GM19397 (cell line): Measurements from ENCODE around the gene BCO1.

Experiments used
- ATAC-seq: cut with Tn5 transposase; IDR thresholded peaks from one replicate; pipeline ENCODE4 v1.9.1; 2021; ENCODE audit warnings: mild to moderate bottlenecking, moderate library complexity; ENCODE audit not compliant: unreplicated experiment

BCO1 gene

GRCh38 chr16:81314603-81315270 lies 76.2 kb downstream of the BCO1 start, which contains the start of gene GAN:
Gene GAN (plus strand): TSS chr16:81314962. CDS start chr16:81315114, 152 bp downstream.
- peak; percentile 90 for ATAC-seq

- peak; percentile 25 for ATAC-seq
These were observed 77.0 kb downstream of the BCO1 start for GRCh38 chr16:81315271-81316175.

- no peak for ATAC-seq
These were observed 77.6 kb downstream of the BCO1 start for GRCh38 chr16:81316176-81316496.

- no peak for ATAC-seq
These were observed 80.2 kb downstream of the BCO1 start for GRCh38 chr16:81318711-81319110.

GRCh38 chr16:81319221-81319912 lies 80.9 kb downstream of the BCO1 start:
- ATAC-seq = no peak

- no peak for ATAC-seq
These were observed 82.5 kb downstream of the BCO1 start for GRCh38 chr16:81321039-81321438.

GRCh38 chr16:81321536-81321935 lies 83.0 kb downstream of the BCO1 start:
- no peak for ATAC-seq

GRCh38 chr16:81324808-81325207 lies 86.3 kb downstream of the BCO1 start:
- no peak for ATAC-seq

GRCh38 chr16:81327011-81327410 lies 88.5 kb downstream of the BCO1 start:
- no peak for ATAC-seq

GRCh38 chr16:81327447-81328196 lies 89.1 kb downstream of the BCO1 start:
- ATAC-seq = no peak

- ATAC-seq = no peak
These were observed 91.5 kb downstream of the BCO1 start for GRCh38 chr16:81329947-81330346.

- ATAC-seq = no peak
These were observed 94.9 kb downstream of the BCO1 start for GRCh38 chr16:81333356-81333755.

GRCh38 chr16:81335669-81336068 lies 97.2 kb downstream of the BCO1 start:
- no peak for ATAC-seq

GRCh38 chr16:81337097-81337496 lies 98.6 kb downstream of the BCO1 start:
- ATAC-seq = no peak
